Astrocyte of the hippocampus (primary cell): ENCODE data around the gene ARHGAP24.
"Not testable (repeated sequence)": the region's sequence is repeated elsewhere in the genome, so short reads cannot be mapped to it uniquely, and the experiment has no call there.

Experiments
- DNase-seq: peaks from one replicate; pipeline ENCODE4 v3.0.0; 2011; ENCODE audit warnings: low read depth, low spot score

Gene ARHGAP24

DNA sequence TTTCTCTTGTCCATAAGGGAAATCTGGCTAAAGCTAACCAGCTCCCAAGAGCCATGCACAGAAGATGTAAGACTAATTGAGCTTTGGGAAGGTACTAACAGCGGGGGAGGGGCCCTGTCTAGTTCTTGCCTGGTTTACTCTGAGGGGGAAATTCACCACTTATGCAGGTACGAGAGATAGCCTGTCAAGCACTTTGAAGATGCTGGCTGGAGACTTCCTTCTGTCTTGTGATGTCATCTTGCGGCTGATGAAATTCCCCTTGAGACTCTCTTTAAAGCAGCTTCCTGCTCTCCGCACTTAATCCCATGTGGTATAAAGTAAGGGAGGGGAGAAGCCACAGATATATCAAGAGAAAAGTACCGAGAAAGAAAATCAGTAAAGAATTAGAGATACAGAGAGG lies 539.6 kb downstream of the ARHGAP24 start:
- no peak for DNase-seq

DNA sequence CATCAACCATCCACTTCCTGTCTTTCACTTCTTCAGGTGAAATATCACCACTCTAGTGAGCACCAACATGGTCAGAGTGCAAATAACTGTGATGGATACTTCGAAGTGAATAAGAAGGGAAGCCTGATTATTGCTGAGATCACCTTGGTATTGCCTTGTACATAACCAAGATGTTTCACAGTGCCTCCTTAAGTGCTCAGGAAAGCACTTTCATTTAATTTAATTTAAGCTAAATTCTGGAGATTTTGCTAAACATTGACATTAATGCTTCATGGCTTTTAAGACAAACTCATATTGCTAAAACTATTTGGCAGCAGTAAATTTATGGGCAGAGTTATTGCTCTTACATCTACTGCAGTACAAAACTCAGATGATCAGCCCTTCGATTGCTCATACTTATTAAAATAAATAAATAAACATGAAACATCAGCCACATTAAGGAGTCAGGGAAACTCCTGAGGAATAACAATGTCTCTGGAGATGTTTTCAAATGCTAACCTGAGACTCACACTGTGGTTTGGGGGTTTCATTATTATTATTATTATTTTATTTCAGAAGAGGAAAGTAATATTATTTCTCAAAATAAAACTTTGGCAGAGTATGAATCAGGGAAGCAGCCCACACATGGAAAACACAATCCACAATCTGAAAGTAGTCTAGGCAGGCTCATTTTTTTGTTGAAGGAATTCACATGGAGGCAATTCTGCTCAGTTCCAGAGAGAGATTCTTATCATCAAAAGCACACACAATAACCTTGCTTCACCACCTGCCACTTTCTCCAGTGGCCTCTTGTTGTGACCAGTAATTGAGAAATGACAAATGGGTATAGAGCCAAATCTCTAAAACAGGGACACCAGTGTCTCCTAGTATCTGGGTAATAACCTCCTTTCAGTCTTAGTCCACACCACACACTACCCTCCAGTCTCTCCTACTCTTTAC lies 540.7 kb downstream of the ARHGAP24 start:
- DNase-seq = no peak

DNA sequence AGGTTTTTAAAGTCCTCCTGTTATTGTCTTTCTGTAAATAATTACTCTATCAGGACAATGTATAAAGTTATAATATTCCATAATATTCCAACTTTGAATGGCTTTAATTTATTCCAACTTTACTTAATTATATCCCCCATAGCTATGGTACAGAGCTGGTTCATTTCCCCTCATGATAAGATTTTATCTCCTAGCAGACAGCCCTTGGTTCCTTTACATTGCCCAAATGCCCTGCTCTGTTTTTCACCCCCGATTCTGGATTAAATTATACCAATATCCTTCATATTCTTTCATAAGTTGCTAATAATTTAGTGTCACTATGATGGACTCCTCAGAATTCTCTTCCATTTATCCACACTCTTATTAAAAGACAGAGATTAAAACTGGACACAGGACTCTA lies 544.4 kb downstream of the ARHGAP24 start:
- DNase-seq = no peak

DNA sequence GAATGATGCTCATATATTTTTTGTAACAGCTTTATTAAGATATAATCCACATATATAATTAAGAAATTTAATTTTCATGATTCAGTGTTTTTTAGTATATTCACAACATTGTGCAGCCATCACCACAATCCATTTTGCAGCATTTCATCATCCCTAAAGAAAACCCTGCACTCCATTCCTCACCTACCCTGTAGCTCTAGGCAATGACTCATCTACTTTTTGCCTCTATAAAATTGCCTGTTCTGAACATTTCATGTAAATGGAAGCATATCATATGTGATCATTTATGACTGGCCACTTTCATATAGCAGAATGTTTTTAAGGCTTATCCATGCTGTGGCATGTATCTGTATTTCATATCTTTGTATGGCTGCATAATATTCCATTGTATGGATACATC lies 545.0 kb downstream of the ARHGAP24 start:
- no peak for DNase-seq

GRCh38 chr4:86021671-86022070 lies 546.7 kb downstream of the ARHGAP24 start:
- DNase-seq = not testable (repeated sequence)

- DNase-seq = no peak
Measured at GRCh38 chr4:86026720-86027119, 551.8 kb downstream of the ARHGAP24 start.

DNA sequence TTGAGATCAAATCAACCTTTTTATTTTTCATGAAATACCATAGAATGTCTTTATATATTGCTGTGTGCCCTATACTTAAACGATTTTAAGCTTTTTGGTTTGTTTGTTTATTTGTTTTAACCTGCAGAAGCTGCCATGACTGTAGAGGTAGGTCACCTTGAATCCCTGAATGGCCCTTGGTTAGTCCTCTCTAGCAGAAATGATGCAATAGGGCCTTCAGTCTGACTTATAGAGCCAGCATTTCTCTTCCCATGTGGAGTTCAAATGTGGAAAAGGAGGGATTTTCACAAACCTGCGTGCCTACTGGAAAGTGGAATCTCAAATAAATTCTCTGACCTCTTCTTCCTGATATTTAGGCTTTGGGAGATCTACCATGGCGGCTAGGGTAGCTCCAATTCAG lies 557.0 kb downstream of the ARHGAP24 start:
- DNase-seq = no peak

GRCh38 chr4:86032476-86033022 lies 557.6 kb downstream of the ARHGAP24 start:
- DNase-seq = peak; percentile 89

GRCh38 chr4:86033171-86033570 lies 558.2 kb downstream of the ARHGAP24 start:
- DNase-seq = peak; percentile 90

GRCh38 chr4:86034616-86035015 lies 559.7 kb downstream of the ARHGAP24 start:
- DNase-seq = no peak

- DNase-seq = no peak
Measured at GRCh38 chr4:86035688-86036087, 560.7 kb downstream of the ARHGAP24 start.

DNA sequence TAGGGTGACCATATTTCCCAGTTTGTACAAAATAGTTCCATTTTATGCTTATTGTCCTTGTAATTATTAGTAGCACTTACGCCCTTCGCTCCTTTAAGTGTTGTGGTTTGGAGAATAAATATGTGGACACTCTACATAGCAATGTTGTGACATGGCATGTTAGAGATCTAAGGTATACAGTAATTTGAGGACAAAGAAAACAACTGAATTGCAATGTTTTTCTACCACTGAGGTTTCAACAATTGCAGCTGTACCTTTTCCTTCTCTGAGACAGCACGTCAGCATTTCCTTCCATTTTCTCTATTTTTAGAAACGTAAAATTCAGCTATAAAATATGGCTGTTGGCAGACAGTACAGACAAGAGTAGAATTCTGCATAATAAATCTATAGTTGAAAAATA lies 561.8 kb downstream of the ARHGAP24 start:
- DNase-seq = peak; percentile 29

DNA sequence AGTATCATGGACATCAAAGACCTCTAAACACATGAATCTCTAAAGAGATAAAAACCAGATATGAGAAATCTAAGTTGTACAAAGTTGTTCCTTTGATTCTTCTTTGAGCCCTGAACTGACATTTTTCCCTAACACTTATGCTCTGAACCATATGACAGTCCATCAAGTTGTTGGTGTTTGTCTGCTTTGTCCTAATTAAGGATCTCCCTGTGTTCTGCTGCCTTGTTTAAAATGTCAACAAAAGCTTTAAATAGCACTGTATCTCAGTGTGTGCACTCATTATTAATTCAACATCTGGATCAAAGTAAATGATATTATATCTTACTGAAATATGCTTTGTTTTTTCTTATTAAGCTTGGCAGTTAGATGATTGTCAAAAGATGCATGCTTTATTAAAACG lies 563.1 kb downstream of the ARHGAP24 start:
- no peak for DNase-seq

DNA sequence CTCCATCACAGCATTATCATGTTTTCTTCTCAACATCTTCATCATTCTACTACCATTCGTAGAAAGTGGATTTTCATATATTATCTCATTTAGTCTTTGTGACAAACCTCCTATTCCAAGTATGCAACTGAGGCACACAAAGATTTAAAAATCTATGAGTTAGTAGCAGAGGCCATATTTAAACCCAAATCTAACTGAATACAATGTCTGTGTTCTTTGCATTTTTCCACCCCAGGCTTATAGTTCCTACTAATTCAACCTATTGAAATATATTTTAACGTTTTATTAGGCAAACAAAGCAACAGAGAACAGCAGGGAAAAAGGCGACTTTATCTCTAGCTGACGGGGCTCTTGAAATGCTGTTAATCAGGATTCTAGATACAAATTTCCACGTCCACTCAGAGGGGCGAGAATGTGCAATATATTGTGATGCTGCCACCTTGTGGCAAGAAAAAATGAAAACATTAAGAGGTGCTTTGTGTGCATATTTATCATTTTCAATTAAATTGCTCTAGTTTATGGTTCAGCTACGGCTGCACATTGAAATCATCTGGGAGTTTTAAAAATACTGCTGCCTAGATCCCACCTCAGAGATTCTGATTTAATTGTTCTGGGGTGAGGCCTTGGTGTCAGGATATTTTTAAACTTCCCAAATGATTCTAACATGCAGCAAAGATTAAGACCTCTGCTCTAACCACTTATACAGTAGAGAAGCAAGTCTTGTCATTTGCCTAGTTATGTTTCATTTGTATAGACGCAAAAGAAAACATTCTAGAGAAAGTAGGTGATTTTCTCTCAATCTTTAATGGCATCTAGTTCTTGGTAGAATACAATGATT lies 569.0 kb downstream of the ARHGAP24 start:
- DNase-seq = peak; percentile 79

GRCh38 chr4:86044593-86044985 lies 569.6 kb downstream of the ARHGAP24 start:
- DNase-seq = no peak

- no peak for DNase-seq
Measured at GRCh38 chr4:86048426-86048825, 573.5 kb downstream of the ARHGAP24 start.

- no peak for DNase-seq
Measured at GRCh38 chr4:86050496-86050895, 575.5 kb downstream of the ARHGAP24 start.
